ENCODE measurements around the gene PCCA.

The PCCA gene

GRCh38 chr13:100480676-100481075 is 391.8 kb downstream of the PCCA start:
- Histone ChIP-seq H3K4me3 (ENCODE audit: low read length in 2 of 2) (no peak overlapping the region), H3K36me3 (ENCODE audit: control insufficient read depth in 2 of 2, insufficient read depth in 2 of 2, low read length in 2 of 2) (no peaks in the 10 kb centered on the region), H3K9me3 (ENCODE audit: control insufficient read depth in 2 of 2, low read length in 2 of 2) (no peaks in the 10 kb centered on the region), H3K27ac (ENCODE audit: low read length) (no peak overlapping the region), H3K27me3 (ENCODE audit: control insufficient read depth in 1 of 2, insufficient read depth in 2 of 2, low read length in 2 of 2) (no peaks in the 10 kb centered on the region), H3K9ac (ENCODE audit: low read length in 2 of 2) (no peak overlapping the region), H3K4me1 (ENCODE audit: control insufficient read depth, insufficient read depth, low read length) (no peaks in the 10 kb centered on the region)

GRCh38 chr13:100483139-100483538 is 394.2 kb downstream of the PCCA start:
- no peak overlapping the region for H3K9ac ChIP-seq (ENCODE audit: low read length in 2 of 2)

DNA sequence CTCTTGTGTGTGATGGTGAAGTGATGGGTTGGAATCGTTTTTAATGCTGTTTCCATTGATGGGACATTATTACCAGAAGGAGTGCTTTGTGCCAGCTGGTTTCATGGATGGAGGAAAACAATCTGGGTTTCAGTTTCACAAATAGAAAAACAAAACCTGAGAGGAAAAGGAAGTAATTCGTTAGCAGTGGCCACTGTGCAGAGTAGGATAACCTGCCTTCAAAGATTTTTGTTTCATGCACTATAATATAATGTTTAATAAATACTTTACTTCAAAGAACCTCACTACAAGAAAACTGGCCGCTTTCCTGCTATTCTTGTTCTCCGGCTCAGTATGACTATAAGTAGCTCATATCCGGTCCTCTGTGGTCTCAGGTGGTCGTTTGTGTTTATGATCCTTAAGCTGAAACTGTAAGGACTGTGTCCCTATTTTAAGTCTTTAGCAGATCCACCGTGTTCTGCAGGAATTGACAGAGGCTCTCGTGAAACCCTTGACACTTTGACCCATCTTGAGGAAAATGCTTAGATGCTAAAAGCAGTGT is 395.0 kb downstream of the PCCA start:
- Histone ChIP-seq H3K9me3 (ENCODE audit: control insufficient read depth in 2 of 2, low read length in 2 of 2) (no peaks in the 10 kb centered on the region), H3K4me1 (ENCODE audit: control insufficient read depth, insufficient read depth, low read length) (no peaks in the 10 kb centered on the region), H3K27me3 (ENCODE audit: control insufficient read depth in 1 of 2, insufficient read depth in 2 of 2, low read length in 2 of 2) (no peaks in the 10 kb centered on the region), H3K36me3 (ENCODE audit: control insufficient read depth in 2 of 2, insufficient read depth in 2 of 2, low read length in 2 of 2) (no peaks in the 10 kb centered on the region), H3K4me3 (ENCODE audit: low read length in 2 of 2) (no peak overlapping the region), H3K9ac (ENCODE audit: low read length in 2 of 2) (no peak overlapping the region), H3K27ac (ENCODE audit: low read length) (no peak overlapping the region)

More at GRCh38 chr13:100483139-100483538, 394.2 kb downstream of the PCCA start:
- no peaks in the 10 kb centered on the region for H3K9me3 ChIP-seq (ENCODE audit: control insufficient read depth in 2 of 2, low read length in 2 of 2)
- no peaks in the 10 kb centered on the region for H3K4me1 ChIP-seq (ENCODE audit: control insufficient read depth, insufficient read depth, low read length)
- no peaks in the 10 kb centered on the region for H3K36me3 ChIP-seq (ENCODE audit: control insufficient read depth in 2 of 2, insufficient read depth in 2 of 2, low read length in 2 of 2)
- no peak overlapping the region for H3K4me3 ChIP-seq (ENCODE audit: low read length in 2 of 2)
- no peak overlapping the region for H3K27ac ChIP-seq (ENCODE audit: low read length)
- H3K27me3 ChIP-seq (ENCODE audit: control insufficient read depth in 1 of 2, insufficient read depth in 2 of 2, low read length in 2 of 2) = no peaks in the 10 kb centered on the region

- H3K4me1 ChIP-seq (ENCODE audit: control insufficient read depth, insufficient read depth, low read length) = no peaks in the 10 kb centered on the region
- H3K27me3 ChIP-seq (ENCODE audit: control insufficient read depth in 1 of 2, insufficient read depth in 2 of 2, low read length in 2 of 2) = no peaks in the 10 kb centered on the region
- H3K9ac ChIP-seq (ENCODE audit: low read length in 2 of 2) = no peak overlapping the region
- no peaks in the 10 kb centered on the region for H3K9me3 ChIP-seq (ENCODE audit: control insufficient read depth in 2 of 2, low read length in 2 of 2)
- H3K4me3 ChIP-seq (ENCODE audit: low read length in 2 of 2) = no peak overlapping the region
- no peak overlapping the region for H3K27ac ChIP-seq (ENCODE audit: low read length)
- no peaks in the 10 kb centered on the region for H3K36me3 ChIP-seq (ENCODE audit: control insufficient read depth in 2 of 2, insufficient read depth in 2 of 2, low read length in 2 of 2)
Observed at GRCh38 chr13:100484702-100485101, 395.8 kb downstream of the PCCA start.

GRCh38 chr13:100485265-100485664 is 396.4 kb downstream of the PCCA start:
- no peaks in the 10 kb centered on the region for H3K27me3 ChIP-seq (ENCODE audit: control insufficient read depth in 1 of 2, insufficient read depth in 2 of 2, low read length in 2 of 2)
- no peak overlapping the region for H3K9ac ChIP-seq (ENCODE audit: low read length in 2 of 2)
- no peaks in the 10 kb centered on the region for H3K9me3 ChIP-seq (ENCODE audit: control insufficient read depth in 2 of 2, low read length in 2 of 2)
- no peak overlapping the region for H3K27ac ChIP-seq (ENCODE audit: low read length)
- no peaks in the 10 kb centered on the region for H3K36me3 ChIP-seq (ENCODE audit: control insufficient read depth in 2 of 2, insufficient read depth in 2 of 2, low read length in 2 of 2)
- H3K4me3 ChIP-seq (ENCODE audit: low read length in 2 of 2) = no peak overlapping the region
- no peaks in the 10 kb centered on the region for H3K4me1 ChIP-seq (ENCODE audit: control insufficient read depth, insufficient read depth, low read length)

- no peaks in the 10 kb centered on the region for H3K36me3 ChIP-seq (ENCODE audit: control insufficient read depth in 2 of 2, insufficient read depth in 2 of 2, low read length in 2 of 2)
- H3K9ac ChIP-seq (ENCODE audit: low read length in 2 of 2) = no peak overlapping the region
- no peak overlapping the region for H3K27ac ChIP-seq (ENCODE audit: low read length)
- no peak overlapping the region for H3K4me3 ChIP-seq (ENCODE audit: low read length in 2 of 2)
- no peaks in the 10 kb centered on the region for H3K4me1 ChIP-seq (ENCODE audit: control insufficient read depth, insufficient read depth, low read length)
- no peaks in the 10 kb centered on the region for H3K9me3 ChIP-seq (ENCODE audit: control insufficient read depth in 2 of 2, low read length in 2 of 2)
- H3K27me3 ChIP-seq (ENCODE audit: control insufficient read depth in 1 of 2, insufficient read depth in 2 of 2, low read length in 2 of 2) = no peaks in the 10 kb centered on the region
Observed at GRCh38 chr13:100490692-100491091, 401.8 kb downstream of the PCCA start.

DNA sequence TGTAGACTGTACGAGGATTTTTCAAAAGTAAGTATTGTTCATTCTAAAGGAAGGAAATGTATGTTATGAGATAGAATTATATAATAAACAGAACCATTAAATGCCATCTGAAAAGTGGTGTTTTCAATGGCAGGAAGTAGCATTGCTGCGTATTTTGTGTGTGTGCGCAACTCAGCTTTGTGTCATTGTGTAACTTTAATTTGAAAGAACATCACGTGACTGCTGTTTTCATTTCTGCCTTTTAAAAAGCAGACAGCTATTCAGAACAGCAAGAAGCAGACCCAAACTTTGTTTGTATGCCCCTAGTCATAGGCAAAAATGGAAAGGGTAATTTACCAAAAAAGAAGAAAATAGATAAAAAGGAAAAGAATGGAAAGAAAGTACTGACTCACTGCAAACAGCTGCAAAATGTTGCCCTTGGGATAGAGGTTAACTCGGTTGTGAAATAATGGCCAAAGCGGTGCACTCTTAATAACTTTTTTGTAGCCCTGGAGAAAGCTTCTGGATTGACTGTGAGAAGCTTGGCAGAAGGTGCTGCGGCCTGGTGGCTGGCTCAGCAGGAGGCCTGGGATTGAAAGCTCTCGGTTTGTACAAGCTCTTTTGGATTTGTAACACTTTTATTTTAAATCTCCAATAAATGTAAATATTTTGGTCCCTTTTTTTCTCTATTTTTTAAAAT is 402.4 kb downstream of the PCCA start:
- no peaks in the 10 kb centered on the region for H3K36me3 ChIP-seq (ENCODE audit: control insufficient read depth in 2 of 2, insufficient read depth in 2 of 2, low read length in 2 of 2)
- no peak overlapping the region for H3K4me3 ChIP-seq (ENCODE audit: low read length in 2 of 2)
- no peaks in the 10 kb centered on the region for H3K27me3 ChIP-seq (ENCODE audit: control insufficient read depth in 1 of 2, insufficient read depth in 2 of 2, low read length in 2 of 2)
- no peak overlapping the region for H3K9ac ChIP-seq (ENCODE audit: low read length in 2 of 2)
- no peaks in the 10 kb centered on the region for H3K9me3 ChIP-seq (ENCODE audit: control insufficient read depth in 2 of 2, low read length in 2 of 2)
- no peak overlapping the region for H3K27ac ChIP-seq (ENCODE audit: low read length)
- H3K4me1 ChIP-seq (ENCODE audit: control insufficient read depth, insufficient read depth, low read length) = no peaks in the 10 kb centered on the region

- no peak overlapping the region for H3K9ac ChIP-seq (ENCODE audit: low read length in 2 of 2)
- H3K4me1 ChIP-seq (ENCODE audit: control insufficient read depth, insufficient read depth, low read length) = no peaks in the 10 kb centered on the region
- no peaks in the 10 kb centered on the region for H3K27me3 ChIP-seq (ENCODE audit: control insufficient read depth in 1 of 2, insufficient read depth in 2 of 2, low read length in 2 of 2)
- no peaks in the 10 kb centered on the region for H3K36me3 ChIP-seq (ENCODE audit: control insufficient read depth in 2 of 2, insufficient read depth in 2 of 2, low read length in 2 of 2)
- no peak overlapping the region for H3K27ac ChIP-seq (ENCODE audit: low read length)
- no peak overlapping the region for H3K4me3 ChIP-seq (ENCODE audit: low read length in 2 of 2)
- no peaks in the 10 kb centered on the region for H3K9me3 ChIP-seq (ENCODE audit: control insufficient read depth in 2 of 2, low read length in 2 of 2)
Observed at GRCh38 chr13:100493418-100493817, 404.5 kb downstream of the PCCA start.

DNA sequence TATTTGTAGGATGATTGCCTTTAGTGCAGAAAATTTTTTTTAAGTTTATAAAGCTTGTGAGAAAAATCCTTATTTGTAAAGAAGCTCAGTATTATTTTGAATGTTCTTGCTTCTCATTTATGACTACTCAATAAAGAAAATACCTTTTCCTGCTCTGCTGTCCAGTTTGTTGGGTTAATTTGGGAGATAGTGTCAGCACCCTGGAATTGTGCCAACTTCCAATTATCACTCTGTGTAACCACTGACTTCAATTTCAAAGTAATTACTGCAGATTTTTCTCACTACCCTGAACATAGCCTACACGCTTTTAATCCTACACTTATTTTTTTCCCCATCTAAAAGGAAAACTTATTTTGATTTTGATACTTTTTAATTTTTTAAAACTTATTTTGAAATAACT is 406.6 kb downstream of the PCCA start:
- Histone ChIP-seq H3K9ac (ENCODE audit: low read length in 2 of 2) (no peak overlapping the region), H3K9me3 (ENCODE audit: control insufficient read depth in 2 of 2, low read length in 2 of 2) (no peaks in the 10 kb centered on the region), H3K27me3 (ENCODE audit: control insufficient read depth in 1 of 2, insufficient read depth in 2 of 2, low read length in 2 of 2) (no peaks in the 10 kb centered on the region), H3K4me3 (ENCODE audit: low read length in 2 of 2) (no peak overlapping the region), H3K36me3 (ENCODE audit: control insufficient read depth in 2 of 2, insufficient read depth in 2 of 2, low read length in 2 of 2) (no peaks in the 10 kb centered on the region), H3K27ac (ENCODE audit: low read length) (no peak overlapping the region), H3K4me1 (ENCODE audit: control insufficient read depth, insufficient read depth, low read length) (no peaks in the 10 kb centered on the region)

- no peaks in the 10 kb centered on the region for H3K27me3 ChIP-seq (ENCODE audit: control insufficient read depth in 1 of 2, insufficient read depth in 2 of 2, low read length in 2 of 2)
- no peaks in the 10 kb centered on the region for H3K36me3 ChIP-seq (ENCODE audit: control insufficient read depth in 2 of 2, insufficient read depth in 2 of 2, low read length in 2 of 2)
- H3K27ac ChIP-seq (ENCODE audit: low read length) = no peak overlapping the region
- no peaks in the 10 kb centered on the region for H3K9me3 ChIP-seq (ENCODE audit: control insufficient read depth in 2 of 2, low read length in 2 of 2)
- H3K9ac ChIP-seq (ENCODE audit: low read length in 2 of 2) = no peak overlapping the region
- H3K4me3 ChIP-seq (ENCODE audit: low read length in 2 of 2) = no peak overlapping the region
- H3K4me1 ChIP-seq (ENCODE audit: control insufficient read depth, insufficient read depth, low read length) = no peaks in the 10 kb centered on the region
Observed at GRCh38 chr13:100497389-100497788, 408.5 kb downstream of the PCCA start.

- Histone ChIP-seq H3K36me3 (ENCODE audit: control insufficient read depth in 2 of 2, insufficient read depth in 2 of 2, low read length in 2 of 2) (no peaks in the 10 kb centered on the region), H3K4me3 (ENCODE audit: low read length in 2 of 2) (no peak overlapping the region), H3K4me1 (ENCODE audit: control insufficient read depth, insufficient read depth, low read length) (no peaks in the 10 kb centered on the region), H3K9ac (ENCODE audit: low read length in 2 of 2) (no peak overlapping the region), H3K27ac (ENCODE audit: low read length) (no peak overlapping the region), H3K27me3 (ENCODE audit: control insufficient read depth in 1 of 2, insufficient read depth in 2 of 2, low read length in 2 of 2) (no peaks in the 10 kb centered on the region), H3K9me3 (ENCODE audit: control insufficient read depth in 2 of 2, low read length in 2 of 2) (no peaks in the 10 kb centered on the region)
Observed at GRCh38 chr13:100502446-100502845, 413.6 kb downstream of the PCCA start.

All from stomach smooth muscle (tissue), 2 donors.